Sigmoid colon (tissue), 4 donors: ENCODE results near the gene SH2D2A.

Experiments used
- EP300 ChIP-seq, 4 donors: sonication (generic); formaldehyde crosslinking; IDR thresholded peaks; one replicate each; pipeline ENCODE4 v1.6.1; 2017; ENCODE audit warnings: antibody characterized with exemption in 4 of 4
- POLR2A ChIP-seq, 2 donors: fragments of 450-650 bp; IDR thresholded peaks; one replicate each; pipeline ENCODE4 v1.6.1; 2016; ENCODE audit warnings: antibody characterized with exemption in 2 of 2, mild to moderate bottlenecking in 2 of 2, moderate library complexity in 2 of 2
- POLR2AphosphoS5 ChIP-seq, 4 donors: sonication (generic); formaldehyde crosslinking; IDR thresholded peaks; one replicate each; pipeline ENCODE4 v1.6.1; 2017; ENCODE audit warnings: antibody characterized with exemption in 4 of 4
- TF ChIP-seq, protein P1 (sequence below), 4 experiments: fragments of 450-650 bp in 3 of 4; fragments of 200-600 bp in 1 of 4; IDR thresholded peaks; one replicate each; pipeline ENCODE4 v1.5.1; 2016 to 2019; ENCODE audit warnings: antibody characterized with exemption in 4 of 4, mild to moderate bottlenecking in 3 of 4, moderate library complexity in 2 of 4

DNA sequence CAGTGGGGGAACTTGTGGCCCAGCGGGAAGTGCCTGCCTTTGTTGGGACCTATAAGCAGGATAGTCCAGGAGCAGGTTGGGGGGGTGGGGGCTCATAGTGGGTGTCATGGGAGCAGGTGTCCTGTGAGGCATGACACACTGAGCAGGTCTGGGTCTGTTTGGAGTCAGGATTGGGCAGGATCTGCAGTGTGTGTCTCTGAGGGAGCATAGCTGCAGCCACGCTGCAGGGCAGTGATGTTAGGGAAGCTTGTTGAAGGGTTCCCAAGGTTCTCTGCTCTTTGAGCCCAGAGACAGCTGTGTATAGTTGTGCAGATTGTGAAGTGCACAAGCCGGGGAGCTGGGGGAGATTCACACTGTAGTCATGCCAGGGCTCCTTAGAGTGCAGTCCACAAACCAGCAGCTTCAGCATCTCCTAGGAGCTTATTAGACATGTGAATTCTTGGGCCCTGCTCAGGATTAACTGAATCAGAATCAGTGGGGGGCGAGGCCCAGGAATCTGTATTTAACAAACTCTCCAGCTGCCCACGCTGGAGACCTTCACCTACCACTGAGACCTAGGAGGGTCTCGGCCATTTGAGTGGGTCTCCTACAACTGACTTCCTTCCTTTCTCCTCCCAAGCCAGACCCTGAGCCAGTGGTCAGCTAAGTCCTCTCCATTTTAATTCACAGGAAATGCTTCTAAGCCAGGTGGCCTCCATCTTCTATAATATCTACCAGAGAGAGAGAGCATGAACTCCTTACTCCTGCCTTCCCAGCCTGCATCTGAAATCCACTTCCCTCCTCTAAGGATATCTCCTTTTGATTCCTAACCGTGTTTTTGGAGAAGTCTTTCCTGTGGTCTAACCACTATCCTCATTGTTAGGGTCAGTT, 31.2 kb upstream of the SH2D2A start:
- TF ChIP-seq, protein P1, sequence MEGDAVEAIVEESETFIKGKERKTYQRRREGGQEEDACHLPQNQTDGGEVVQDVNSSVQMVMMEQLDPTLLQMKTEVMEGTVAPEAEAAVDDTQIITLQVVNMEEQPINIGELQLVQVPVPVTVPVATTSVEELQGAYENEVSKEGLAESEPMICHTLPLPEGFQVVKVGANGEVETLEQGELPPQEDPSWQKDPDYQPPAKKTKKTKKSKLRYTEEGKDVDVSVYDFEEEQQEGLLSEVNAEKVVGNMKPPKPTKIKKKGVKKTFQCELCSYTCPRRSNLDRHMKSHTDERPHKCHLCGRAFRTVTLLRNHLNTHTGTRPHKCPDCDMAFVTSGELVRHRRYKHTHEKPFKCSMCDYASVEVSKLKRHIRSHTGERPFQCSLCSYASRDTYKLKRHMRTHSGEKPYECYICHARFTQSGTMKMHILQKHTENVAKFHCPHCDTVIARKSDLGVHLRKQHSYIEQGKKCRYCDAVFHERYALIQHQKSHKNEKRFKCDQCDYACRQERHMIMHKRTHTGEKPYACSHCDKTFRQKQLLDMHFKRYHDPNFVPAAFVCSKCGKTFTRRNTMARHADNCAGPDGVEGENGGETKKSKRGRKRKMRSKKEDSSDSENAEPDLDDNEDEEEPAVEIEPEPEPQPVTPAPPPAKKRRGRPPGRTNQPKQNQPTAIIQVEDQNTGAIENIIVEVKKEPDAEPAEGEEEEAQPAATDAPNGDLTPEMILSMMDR (IDR thresholded peaks at IDR 0.05) = no peak
- TF ChIP-seq POLR2A (IDR thresholded peaks at IDR 0.05) (no peak), EP300 (IDR thresholded peaks at IDR 0.05) (no peak), POLR2AphosphoS5 (IDR thresholded peaks at IDR 0.05) (no peak)
